BLaER1 (cell line): ENCODE data around the gene STPG3.

ENCODE experiments used
- H3K27ac ChIP-seq: shearing (Covaris generic); formaldehyde crosslinking; 2 replicates; pipeline ENCODE4 v1.8.1; 2022
- H3K27me3 ChIP-seq: shearing (Covaris generic); formaldehyde crosslinking; 2 replicates; pipeline ENCODE4 v1.8.1; 2022
- H3K36me3 ChIP-seq: shearing (Covaris generic); formaldehyde crosslinking; 2 replicates; pipeline ENCODE4 v1.8.1; 2022
- H3K4me1 ChIP-seq: shearing (Covaris generic); formaldehyde crosslinking; 2 replicates; pipeline ENCODE4 v1.8.1; 2022
- H3K4me2 ChIP-seq: shearing (Covaris generic); formaldehyde crosslinking; 2 replicates; pipeline ENCODE4 v1.8.1; 2022
- H3K4me3 ChIP-seq: shearing (Covaris generic); formaldehyde crosslinking; 2 replicates; pipeline ENCODE4 v1.8.1; 2022
- H3K9ac ChIP-seq: shearing (Covaris generic); formaldehyde crosslinking; 2 replicates; pipeline ENCODE4 v1.8.1; 2022
- H3K9me3 ChIP-seq: shearing (Covaris generic); formaldehyde crosslinking; 2 replicates; pipeline ENCODE4 v1.8.1; 2022
- H4K20me1 ChIP-seq: shearing (Covaris generic); formaldehyde crosslinking; 2 replicates; pipeline ENCODE4 v1.8.1; 2022
- Cebpa-rat ChIP-seq: shearing (Covaris generic); IDR thresholded peaks from 2 replicates; pipeline ENCODE4 v1.8.1; 2022

STPG3 gene

GRCh38 chr9:137221506-137222111 is 29.5 kb upstream of the STPG3 start:
- H4K20me1 ChIP-seq, result peaks cover 8% of the 10 kb centered on the region; the same call in 1 of the 2 replicates
- H3K9me3 ChIP-seq, result no peaks in the 10 kb centered on the region
- TF ChIP-seq Cebpa-rat, result no peak
- peaks cover 30% of the 10 kb centered on the region for H3K36me3 ChIP-seq
- H3K27ac ChIP-seq, result peak overlapping the region; percentile 85
- H3K4me3 ChIP-seq, result peak overlapping the region; percentile 84
- H3K4me1 ChIP-seq, result peaks cover 51% of the 10 kb centered on the region
- H3K27me3 ChIP-seq, result no peaks in the 10 kb centered on the region
- peak overlapping the region; percentile 100 for H3K4me2 ChIP-seq
- peak overlapping the region; percentile 83 for H3K9ac ChIP-seq

- H3K4me2 ChIP-seq, result peak within 1 kb of the TSS; percentile 100
- TF ChIP-seq Cebpa-rat, result no peak
- H4K20me1 ChIP-seq, result peaks cover 8% of the 10 kb centered on the region; the same call in 1 of the 2 replicates
- no peaks in the 10 kb centered on the region for H3K9me3 ChIP-seq
- peak within 1 kb of the TSS; percentile 83 for H3K9ac ChIP-seq
- no peaks in the 10 kb centered on the region for H3K27me3 ChIP-seq
- H3K4me1 ChIP-seq, result peaks cover 48% of the 10 kb centered on the region
- H3K4me3 ChIP-seq, result peak within 1 kb of the TSS; percentile 84
- H3K36me3 ChIP-seq, result peaks cover 28% of the 10 kb centered on the region
- peak within 1 kb of the TSS; percentile 85 for H3K27ac ChIP-seq
These were observed 28.7 kb upstream of the STPG3 start, which contains the start of gene RNF208 for GRCh38 chr9:137222190-137223077. TSS of gene RNF208 (minus strand) at chr9:137222240. CDS start at chr9:137221212, 1,028 bp downstream.

GRCh38 chr9:137223078-137223970 is 27.8 kb upstream of the STPG3 start:
- no peaks in the 10 kb centered on the region for H3K9me3 ChIP-seq
- peak overlapping the region; percentile 91 for H3K27ac ChIP-seq
- H3K4me2 ChIP-seq, result peak overlapping the region; percentile 100
- TF ChIP-seq Cebpa-rat, result no peak
- peak overlapping the region; percentile 84 for H3K4me3 ChIP-seq
- H3K36me3 ChIP-seq, result peaks cover 22% of the 10 kb centered on the region
- H4K20me1 ChIP-seq, result peaks cover 8% of the 10 kb centered on the region; the same call in 1 of the 2 replicates
- peak overlapping the region; percentile 94 for H3K9ac ChIP-seq
- no peaks in the 10 kb centered on the region for H3K27me3 ChIP-seq
- peaks cover 45% of the 10 kb centered on the region for H3K4me1 ChIP-seq

GRCh38 chr9:137224830-137225694 is 26.0 kb upstream of the STPG3 start, which contains the start of gene CYSRT1:
TSS of gene CYSRT1 (plus strand) at chr9:137225174. CDS start at chr9:137225622, 448 bp downstream.
- H3K9me3 ChIP-seq, result no peaks in the 10 kb centered on the region
- H3K27ac ChIP-seq, result peak within 1 kb of the TSS; percentile 91
- peak within 1 kb of the TSS; percentile 98 for H3K4me2 ChIP-seq
- H4K20me1 ChIP-seq, result peaks cover 5% of the 10 kb centered on the region; the same call in 1 of the 2 replicates
- H3K27me3 ChIP-seq, result no peaks in the 10 kb centered on the region
- peak within 1 kb of the TSS; percentile 94 for H3K9ac ChIP-seq
- H3K4me3 ChIP-seq, result peak within 1 kb of the TSS; percentile 84
- TF ChIP-seq Cebpa-rat, result no peak
- peaks cover 7% of the 10 kb centered on the region for H3K36me3 ChIP-seq
- H3K4me1 ChIP-seq, result peaks cover 59% of the 10 kb centered on the region

GRCh38 chr9:137225699-137226331 is 25.3 kb upstream of the STPG3 start:
- peak overlapping the region; percentile 98 for H3K4me2 ChIP-seq

GRCh38 chr9:137226338-137227053 is 24.6 kb upstream of the STPG3 start:
- peaks cover 71% of the 10 kb centered on the region for H3K4me1 ChIP-seq

More at GRCh38 chr9:137225699-137226331, 25.3 kb upstream of the STPG3 start:
- TF ChIP-seq Cebpa-rat, result no peak
- Histone ChIP-seq H3K4me1 (peaks cover 66% of the 10 kb centered on the region), H3K36me3 (no peaks in the 10 kb centered on the region), H4K20me1 (no peaks in the 10 kb centered on the region), H3K9ac (no peak overlapping the region), H3K27me3 (no peaks in the 10 kb centered on the region), H3K27ac (peak overlapping the region; percentile 13; the same call in 1 of the 2 replicates), H3K9me3 (no peaks in the 10 kb centered on the region), H3K4me3 (no peak overlapping the region)

GRCh38 chr9:137227054-137227852 is 23.8 kb upstream of the STPG3 start, which contains the start of gene RNF224:
TSS of gene RNF224 (plus strand) at chr9:137227502. CDS start at chr9:137228336, 834 bp downstream.
- Histone ChIP-seq H3K4me3 (no peak within 1 kb of the TSS), H3K9me3 (no peaks in the 10 kb centered on the region), H3K27ac (0 out of 2 replicates have a peak within 1 kb of the TSS, but pooled peaks have one; percentile 26), H3K36me3 (no peaks in the 10 kb centered on the region), H3K4me1 (peaks cover 78% of the 10 kb centered on the region), H3K9ac (no peak within 1 kb of the TSS), H3K27me3 (no peaks in the 10 kb centered on the region), H3K4me2 (peak within 1 kb of the TSS; percentile 83), H4K20me1 (no peaks in the 10 kb centered on the region)
- no peak for TF ChIP-seq Cebpa-rat

More at GRCh38 chr9:137226338-137227053, 24.6 kb upstream of the STPG3 start:
- TF ChIP-seq Cebpa-rat, result no peak
- Histone ChIP-seq H3K4me3 (no peak overlapping the region), H4K20me1 (no peaks in the 10 kb centered on the region), H3K36me3 (no peaks in the 10 kb centered on the region), H3K27ac (no peak overlapping the region), H3K27me3 (no peaks in the 10 kb centered on the region), H3K9ac (no peak overlapping the region), H3K4me2 (no peak overlapping the region), H3K9me3 (no peaks in the 10 kb centered on the region)
